ENCODE data around the gene ERC1.

GRCh38 chr12:1170411-1170810 is 179.4 kb downstream of the ERC1 start:
- TF ChIP-seq SMC3 (IDR thresholded peaks at IDR 0.05; ENCODE audit: low read depth, low read length) = no peak
- TF ChIP-seq ELK1 (IDR thresholded peaks at IDR 0.05; ENCODE audit: borderline replicate concordance, low read depth, low read length) = no peak
- TF ChIP-seq POLR2A (IDR thresholded peaks at IDR 0.05; ENCODE audit: low read depth, low read length) = no peak
- no peak for TF ChIP-seq CTCF (conservative IDR thresholded peaks at IDR 0.05; ENCODE audit: low read depth, low read length)
- no peak for TF ChIP-seq RAD21 (IDR thresholded peaks at IDR 0.05; ENCODE audit: low read length)
